ENCODE measurements around the gene TRAPPC1. TPM values are rescaled to one million over a fixed set of nuclear protein-coding genes. Genes with fewer than 3 reads are reported as not detected.

Gene TRAPPC1
- total and polyA plus RNA-seq, 4 experiments from 2014 or later = 116 to 240 (median 178) TPM

DNA sequence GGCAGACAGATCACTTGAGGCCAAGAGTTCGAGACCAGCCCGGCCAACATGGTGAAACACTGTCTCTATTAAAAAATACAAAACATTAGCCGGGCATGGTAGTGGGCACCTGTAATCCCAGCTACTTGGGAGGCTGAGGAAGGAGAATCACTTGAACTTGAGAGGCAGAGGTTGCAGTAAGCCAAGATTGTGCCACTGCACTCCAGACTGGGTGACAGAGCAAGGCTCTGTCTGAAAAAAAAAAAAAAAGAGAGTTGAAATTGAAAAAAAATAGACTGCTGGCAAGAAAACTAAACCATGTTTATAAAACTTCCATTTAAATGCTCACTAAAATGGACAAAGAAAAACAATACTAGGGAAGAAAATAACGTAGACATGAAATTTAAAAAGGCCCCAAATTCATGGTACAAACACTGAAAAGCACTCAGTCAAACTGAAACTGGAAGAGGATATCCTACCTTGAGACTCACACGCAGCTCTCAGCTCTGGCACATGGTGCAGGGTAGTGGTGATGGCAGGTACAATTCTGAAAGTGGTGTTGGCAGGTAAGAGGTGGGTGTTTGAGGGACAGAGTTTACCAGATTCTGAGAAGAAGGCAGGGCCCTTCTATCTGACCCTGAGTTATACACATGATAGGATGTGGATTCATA is 19.5 kb upstream of the TRAPPC1 start:
- DNase-seq = peak in 2 of 5 donors; percentile 6 to 17
- CTCF ChIA-PET (ENCODE audit: partially characterized antibody) = no interaction called here
- intact Hi-C loops (cut with micrococcal nuclease) = no loop called here

DNA sequence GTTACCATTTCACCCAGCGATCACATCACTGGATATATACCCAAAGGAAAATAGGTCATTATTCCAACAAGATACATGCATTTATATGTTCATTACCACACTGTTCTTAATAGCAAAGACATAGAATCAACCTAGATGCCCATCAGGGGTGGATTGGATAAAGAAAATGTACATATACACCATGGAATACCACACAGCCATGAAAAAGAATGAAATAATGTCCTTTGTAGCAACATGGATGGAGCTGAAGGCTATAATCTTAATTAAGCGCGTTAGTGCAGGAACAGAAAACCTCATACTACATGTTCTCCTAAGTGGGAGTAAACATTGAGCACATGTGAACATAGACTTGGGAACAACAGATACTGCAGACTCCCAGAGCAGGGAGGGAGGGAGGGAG is 18.8 kb upstream of the TRAPPC1 start:
- H3K36me3 Mint-ChIP-seq = peaks cover 32 to 36% of the 10 kb centered on the region in 2 donors
- ChIA-PET POLR2A (ENCODE audit: partially characterized antibody) (no interaction called here), CTCF (ENCODE audit: partially characterized antibody) (no interaction called here)

More for the DNA sequence above, 19.5 kb upstream of the TRAPPC1 start:
- peak overlapping the region in 3 of 8 donors; percentile 12 to 57 (median 18) for H3K4me3 Mint-ChIP-seq
- H3K4me1 Mint-ChIP-seq = peaks cover 4 to 8% (median 6%) of the 10 kb centered on the region in 4 donors
- peak overlapping the region; percentile 6 to 90 (median 75) for H3K27ac Mint-ChIP-seq
- no peaks in the 10 kb centered on the region for H3K27me3 Mint-ChIP-seq
- Histone ChIP-seq H3K4me1 (ENCODE audit: insufficient read depth, low read length) (peaks cover 8% of the 10 kb centered on the region), H3K27me3 (ENCODE audit: insufficient read depth, low read length) (no peaks in the 10 kb centered on the region), H3K27ac (ENCODE audit: low read depth, low read length) (no peak overlapping the region), H3K9me3 (ENCODE audit: control insufficient read depth in 1 of 2, low read length in 2 of 2) (no peaks in the 10 kb centered on the region), H3K4me3 (ENCODE audit: low read length in 2 of 2) (no peak overlapping the region), H3K36me3 (ENCODE audit: insufficient read depth, low read length) (peaks cover 11% of the 10 kb centered on the region)
- no peaks in the 10 kb centered on the region for H3K9me3 Mint-ChIP-seq
- POLR2A ChIA-PET (ENCODE audit: partially characterized antibody) = no interaction called here
- peaks cover 30 to 31% of the 10 kb centered on the region in 2 donors for H3K36me3 Mint-ChIP-seq

DNA sequence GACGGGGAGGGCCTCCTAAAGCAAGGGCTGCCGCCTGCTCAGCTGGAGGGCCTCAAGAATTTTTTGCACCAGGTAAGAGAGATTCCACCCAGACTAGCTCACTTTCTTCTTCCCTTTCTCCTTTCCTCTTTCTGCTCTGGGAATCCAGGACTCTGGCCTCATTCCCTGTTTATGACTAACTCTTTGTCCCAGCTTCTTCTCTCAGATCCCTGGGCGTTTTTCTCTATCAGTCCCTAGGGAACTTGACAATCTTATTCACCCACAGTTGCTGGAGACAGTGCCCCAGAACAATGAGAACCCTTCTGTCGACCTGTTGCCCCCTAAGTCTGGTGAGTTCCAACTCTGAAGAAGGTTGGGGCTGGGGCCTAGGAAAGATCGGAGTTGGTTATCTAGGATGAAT is 15.9 kb upstream of the TRAPPC1 start:
- Histone ChIP-seq H3K27me3 (ENCODE audit: insufficient read depth, low read length) (no peaks in the 10 kb centered on the region), H3K36me3 (ENCODE audit: insufficient read depth, low read length) (peaks cover 35% of the 10 kb centered on the region), H3K27ac (ENCODE audit: low read depth, low read length) (no peak overlapping the region), H3K4me3 (ENCODE audit: low read length in 2 of 2) (no peak overlapping the region), H3K9me3 (ENCODE audit: control insufficient read depth in 1 of 2, low read length in 2 of 2) (no peaks in the 10 kb centered on the region), H3K4me1 (ENCODE audit: insufficient read depth, low read length) (peaks cover 8% of the 10 kb centered on the region)
- Mint-ChIP-seq H3K27me3 (no peaks in the 10 kb centered on the region), H3K4me1 (peaks cover 4 to 8% (median 6%) of the 10 kb centered on the region in 4 donors), H3K36me3 (peaks cover 45 to 59% of the 10 kb centered on the region in 2 donors), H3K9me3 (no peaks in the 10 kb centered on the region), H3K27ac (no peak overlapping the region), H3K4me3 (no peak overlapping the region)
- POLR2A ChIA-PET (ENCODE audit: partially characterized antibody) = no interaction called here
- DNase-seq = no peak
- intact Hi-C loops (cut with micrococcal nuclease) = no loop called here
- CTCF ChIA-PET (ENCODE audit: partially characterized antibody) = interaction anchor here (1.0 kb wide), 1 partner anchor 82 kb away, joined by 3 read pairs; no protein-coding TSS in a partner anchor

More for the DNA sequence above, 18.8 kb upstream of the TRAPPC1 start:
- Histone ChIP-seq H3K4me1 (ENCODE audit: insufficient read depth, low read length) (peaks cover 8% of the 10 kb centered on the region), H3K4me3 (ENCODE audit: low read length in 2 of 2) (no peak overlapping the region), H3K27me3 (ENCODE audit: insufficient read depth, low read length) (no peaks in the 10 kb centered on the region), H3K27ac (ENCODE audit: low read depth, low read length) (no peak overlapping the region), H3K36me3 (ENCODE audit: insufficient read depth, low read length) (peaks cover 16% of the 10 kb centered on the region), H3K9me3 (ENCODE audit: control insufficient read depth in 1 of 2, low read length in 2 of 2) (no peaks in the 10 kb centered on the region)
- no peak for DNase-seq
- Mint-ChIP-seq H3K4me1 (peaks cover 4 to 8% (median 6%) of the 10 kb centered on the region in 4 donors), H3K27ac (peak overlapping the region in 2 of 7 donors; percentile 25 to 30), H3K9me3 (no peaks in the 10 kb centered on the region), H3K27me3 (no peaks in the 10 kb centered on the region), H3K4me3 (no peak overlapping the region)
- intact Hi-C loops (cut with micrococcal nuclease) = no loop called here

DNA sequence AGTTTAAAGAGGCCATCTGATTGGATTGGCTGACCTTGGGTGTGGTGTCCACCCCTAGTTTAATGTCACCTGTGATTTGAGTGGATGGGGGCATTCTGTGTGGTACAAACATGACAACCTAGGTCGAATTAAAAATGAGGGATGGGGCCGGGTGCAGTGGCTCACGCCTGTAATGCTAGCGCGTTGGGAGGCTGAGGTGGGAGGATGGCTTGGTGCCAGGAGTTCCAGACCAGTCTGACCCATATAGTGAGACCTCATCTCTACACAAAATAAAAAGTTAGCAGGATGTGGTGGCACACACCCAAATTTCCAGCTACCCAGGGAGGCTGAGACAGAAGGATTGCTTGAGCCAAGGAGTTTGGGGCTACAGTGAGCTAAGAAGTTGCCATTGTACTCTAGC is 14.7 kb upstream of the TRAPPC1 start:
- Mint-ChIP-seq H3K4me3 (no peak overlapping the region), H3K4me1 (peaks cover 3 to 5% (median 4%) of the 10 kb centered on the region in 4 donors), H3K27me3 (no peaks in the 10 kb centered on the region), H3K27ac (peak overlapping the region in 2 of 7 donors; percentile 32 to 42), H3K36me3 (peaks cover 47 to 64% of the 10 kb centered on the region in 2 donors), H3K9me3 (no peaks in the 10 kb centered on the region)
- ChIA-PET POLR2A (ENCODE audit: partially characterized antibody) (no interaction called here), CTCF (ENCODE audit: partially characterized antibody) (no interaction called here)
- Histone ChIP-seq H3K36me3 (ENCODE audit: insufficient read depth, low read length) (peaks cover 35% of the 10 kb centered on the region), H3K4me3 (ENCODE audit: low read length in 2 of 2) (no peak overlapping the region), H3K4me1 (ENCODE audit: insufficient read depth, low read length) (peaks cover 3% of the 10 kb centered on the region), H3K9me3 (ENCODE audit: control insufficient read depth in 1 of 2, low read length in 2 of 2) (no peaks in the 10 kb centered on the region), H3K27me3 (ENCODE audit: insufficient read depth, low read length) (no peaks in the 10 kb centered on the region), H3K27ac (ENCODE audit: low read depth, low read length) (no peak overlapping the region)
- intact Hi-C loops (cut with micrococcal nuclease) = no loop called here
- DNase-seq = no peak

- H3K4me1 ChIP-seq (ENCODE audit: insufficient read depth, low read length) = no peaks in the 10 kb centered on the region
- Mint-ChIP-seq H3K27ac (peak overlapping the region in 1 of 7 donors; percentile 29), H3K9me3 (no peaks in the 10 kb centered on the region), H3K27me3 (no peaks in the 10 kb centered on the region), H3K36me3 (peaks cover 52 to 67% of the 10 kb centered on the region in 2 donors), H3K4me3 (no peak overlapping the region), H3K4me1 (peaks cover 0 to 1% (median 0%) of the 10 kb centered on the region in 4 donors)
- ChIA-PET CTCF (ENCODE audit: partially characterized antibody) (interaction anchor here (0.9 to 3.4 kb wide), 3 partner anchors 12 to 44 kb away, joined by 3 to 16 read pairs (median 16); partner anchors contain the start of genes CNTROB and TRAPPC1), POLR2A (ENCODE audit: partially characterized antibody) (interaction anchor here (2.8 kb wide), 1 partner anchor 13 kb away, joined by 19 read pairs; the partner anchor contains the start of genes CNTROB and TRAPPC1)
- intact Hi-C loops (cut with micrococcal nuclease) = no loop called here
- H3K27ac ChIP-seq (ENCODE audit: low read depth, low read length) = no peak overlapping the region
- DNase-seq = no peak
- H3K4me3 ChIP-seq (ENCODE audit: low read length in 2 of 2) = no peak overlapping the region
- no peaks in the 10 kb centered on the region for H3K27me3 ChIP-seq (ENCODE audit: insufficient read depth, low read length)
- peaks cover 40% of the 10 kb centered on the region for H3K36me3 ChIP-seq (ENCODE audit: insufficient read depth, low read length)
- H3K9me3 ChIP-seq (ENCODE audit: control insufficient read depth in 1 of 2, low read length in 2 of 2) = no peaks in the 10 kb centered on the region
Observed at GRCh38 chr17:7945651-7946050, 13.9 kb upstream of the TRAPPC1 start.

GRCh38 chr17:7944326-7944725 is 12.6 kb upstream of the TRAPPC1 start:
- Histone ChIP-seq H3K27me3 (ENCODE audit: insufficient read depth, low read length) (no peaks in the 10 kb centered on the region), H3K36me3 (ENCODE audit: insufficient read depth, low read length) (peaks cover 46% of the 10 kb centered on the region), H3K9me3 (ENCODE audit: control insufficient read depth in 1 of 2, low read length in 2 of 2) (no peaks in the 10 kb centered on the region), H3K4me1 (ENCODE audit: insufficient read depth, low read length) (no peaks in the 10 kb centered on the region), H3K4me3 (ENCODE audit: low read length in 2 of 2) (no peak overlapping the region), H3K27ac (ENCODE audit: low read depth, low read length) (no peak overlapping the region)
- intact Hi-C loops (cut with micrococcal nuclease) = no loop called here
- H3K27ac Mint-ChIP-seq = peak overlapping the region in 1 of 7 donors; percentile 74
- ChIA-PET CTCF (ENCODE audit: partially characterized antibody) (interaction anchor here (0.8 to 3.4 kb wide), 4 partner anchors 11 to 129 kb away, joined by 3 to 16 read pairs (median 10); partner anchors contain the start of genes CNTROB and TRAPPC1), POLR2A (ENCODE audit: partially characterized antibody) (interaction anchor here (1.3 to 2.8 kb wide), 2 partner anchors 12 to 31 kb away, joined by 4 to 19 read pairs; partner anchors contain the start of genes CNTROB and TRAPPC1)
- H3K36me3 Mint-ChIP-seq = peaks cover 60 to 74% of the 10 kb centered on the region in 2 donors
- DNase-seq = no peak
- no peaks in the 10 kb centered on the region for H3K4me1 Mint-ChIP-seq
- no peaks in the 10 kb centered on the region for H3K27me3 Mint-ChIP-seq
- H3K9me3 Mint-ChIP-seq = peaks cover 0 to 1% (median 0%) of the 10 kb centered on the region in 8 donors
- no peak overlapping the region for H3K4me3 Mint-ChIP-seq

GRCh38 chr17:7943291-7943690 is 11.5 kb upstream of the TRAPPC1 start:
- Mint-ChIP-seq H3K36me3 (peaks cover 54 to 68% of the 10 kb centered on the region in 2 donors), H3K4me3 (no peak overlapping the region), H3K4me1 (peaks cover 0 to under 1% (median 0%) of the 10 kb centered on the region in 4 donors), H3K27me3 (no peaks in the 10 kb centered on the region), H3K27ac (no peak overlapping the region), H3K9me3 (peaks cover 0 to 1% (median 0%) of the 10 kb centered on the region in 8 donors)
- ChIA-PET CTCF (ENCODE audit: partially characterized antibody) (interaction anchor here (0.5 to 3.4 kb wide), 4 partner anchors 10 to 54 kb away, joined by 4 to 16 read pairs (median 10); partner anchors contain the start of genes CNTROB and TRAPPC1), POLR2A (ENCODE audit: partially characterized antibody) (interaction anchor here (0.6 to 2.8 kb wide), 2 partner anchors 8 to 11 kb away, joined by 3 to 19 read pairs; partner anchors contain the start of genes CNTROB and TRAPPC1)
- Histone ChIP-seq H3K4me1 (ENCODE audit: insufficient read depth, low read length) (no peaks in the 10 kb centered on the region), H3K36me3 (ENCODE audit: insufficient read depth, low read length) (peaks cover 47% of the 10 kb centered on the region), H3K27me3 (ENCODE audit: insufficient read depth, low read length) (no peaks in the 10 kb centered on the region), H3K4me3 (ENCODE audit: low read length in 2 of 2) (no peak overlapping the region), H3K27ac (ENCODE audit: low read depth, low read length) (no peak overlapping the region), H3K9me3 (ENCODE audit: control insufficient read depth in 1 of 2, low read length in 2 of 2) (no peaks in the 10 kb centered on the region)
- intact Hi-C loops (cut with micrococcal nuclease) = no loop called here
- DNase-seq = no peak

Measured in CD4-positive, alpha-beta memory T cell (primary cell).